LNCaP clone FGC (cell line): ENCODE data around the gene DNAJC9.
A peak's percentile ranks its signal among the peaks of the same experiment; 100 is the strongest.

Source experiments
- DNase-seq: peaks from one replicate; pipeline ENCODE4 v3.0.0-alpha.2; 2011; ENCODE audit warnings: low read depth
- H3K4me3 ChIP-seq: 2 replicates; pipeline ENCODE4 v1.5.1; 2011; ENCODE audit warnings: mild to moderate bottlenecking, low read depth, low read length, control low read depth
- TF ChIP-seq, protein P1 (sequence below): IDR thresholded peaks from 2 replicates; pipeline ENCODE4 v1.5.1; 2012; ENCODE audit warnings: mild to moderate bottlenecking; ENCODE audit not compliant: control insufficient read depth, insufficient read depth; ENCODE audit errors: extremely low read depth

The DNAJC9 gene

DNA sequence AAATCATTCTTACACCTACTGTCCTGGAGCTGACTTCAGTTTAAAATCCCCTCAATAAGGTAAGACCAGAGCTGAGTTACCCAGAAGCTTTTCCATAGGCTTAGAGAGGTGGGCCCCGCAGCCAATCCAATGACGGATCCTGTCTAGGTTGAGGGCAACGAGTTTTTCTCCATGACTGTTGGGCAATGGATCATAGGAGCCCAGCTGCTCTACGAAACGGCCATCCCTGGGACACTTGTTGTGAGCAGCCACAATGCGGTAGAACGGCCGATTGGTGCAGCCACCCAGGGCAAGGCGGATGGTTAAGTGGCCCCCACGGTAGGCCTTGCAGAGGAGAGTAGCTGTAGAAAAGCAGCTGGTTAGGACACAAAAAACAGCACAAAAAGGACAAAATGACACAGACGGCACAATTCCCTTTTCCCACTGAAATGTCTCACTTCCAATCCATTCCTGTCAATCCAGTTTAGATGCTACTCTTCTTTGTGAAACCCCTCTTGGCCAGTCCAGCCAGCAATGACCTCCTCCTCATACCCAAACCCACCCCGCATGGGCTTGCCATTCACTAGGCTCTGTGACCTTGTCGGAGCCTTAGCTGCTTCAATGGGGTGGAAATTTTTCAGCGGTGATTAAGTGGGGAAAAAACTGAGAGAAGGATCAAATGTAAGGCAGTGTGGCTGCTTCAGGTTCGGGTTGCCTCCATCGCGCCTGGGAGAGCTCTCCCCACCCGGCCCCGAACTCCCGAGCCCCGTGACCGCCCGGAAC is 4.8 kb upstream of the DNAJC9 start:
- DNase-seq: peak; percentile 18
- H3K4me3 ChIP-seq: peak overlapping the region; percentile 87
- TF ChIP-seq, protein P1, sequence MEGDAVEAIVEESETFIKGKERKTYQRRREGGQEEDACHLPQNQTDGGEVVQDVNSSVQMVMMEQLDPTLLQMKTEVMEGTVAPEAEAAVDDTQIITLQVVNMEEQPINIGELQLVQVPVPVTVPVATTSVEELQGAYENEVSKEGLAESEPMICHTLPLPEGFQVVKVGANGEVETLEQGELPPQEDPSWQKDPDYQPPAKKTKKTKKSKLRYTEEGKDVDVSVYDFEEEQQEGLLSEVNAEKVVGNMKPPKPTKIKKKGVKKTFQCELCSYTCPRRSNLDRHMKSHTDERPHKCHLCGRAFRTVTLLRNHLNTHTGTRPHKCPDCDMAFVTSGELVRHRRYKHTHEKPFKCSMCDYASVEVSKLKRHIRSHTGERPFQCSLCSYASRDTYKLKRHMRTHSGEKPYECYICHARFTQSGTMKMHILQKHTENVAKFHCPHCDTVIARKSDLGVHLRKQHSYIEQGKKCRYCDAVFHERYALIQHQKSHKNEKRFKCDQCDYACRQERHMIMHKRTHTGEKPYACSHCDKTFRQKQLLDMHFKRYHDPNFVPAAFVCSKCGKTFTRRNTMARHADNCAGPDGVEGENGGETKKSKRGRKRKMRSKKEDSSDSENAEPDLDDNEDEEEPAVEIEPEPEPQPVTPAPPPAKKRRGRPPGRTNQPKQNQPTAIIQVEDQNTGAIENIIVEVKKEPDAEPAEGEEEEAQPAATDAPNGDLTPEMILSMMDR: no peak

DNA sequence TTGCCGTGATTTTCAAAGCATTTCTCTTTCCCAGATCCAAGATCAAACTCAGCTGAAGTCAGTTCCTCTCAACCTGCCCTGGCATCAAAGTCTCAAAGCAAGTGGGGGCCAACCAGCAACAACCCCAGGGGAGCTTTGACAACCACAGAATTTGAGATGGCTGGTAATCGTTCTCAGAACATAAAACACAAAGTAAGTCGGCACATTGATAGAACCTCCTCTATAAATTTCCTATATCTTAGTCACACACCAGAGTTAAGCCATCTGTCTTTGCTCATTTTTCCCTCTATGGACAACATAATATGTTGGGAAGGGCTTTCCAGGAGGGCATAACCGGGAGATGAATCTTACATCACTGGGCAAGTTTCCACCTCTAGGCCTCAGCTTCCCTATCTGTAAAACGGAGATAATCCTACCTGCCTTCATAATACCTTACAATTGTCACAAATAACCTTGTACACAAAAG is 1.2 kb upstream of the DNAJC9 start:
- H3K4me3 ChIP-seq: no peak overlapping the region
- no peak for DNase-seq
- TF ChIP-seq, protein P1: no peak

DNA sequence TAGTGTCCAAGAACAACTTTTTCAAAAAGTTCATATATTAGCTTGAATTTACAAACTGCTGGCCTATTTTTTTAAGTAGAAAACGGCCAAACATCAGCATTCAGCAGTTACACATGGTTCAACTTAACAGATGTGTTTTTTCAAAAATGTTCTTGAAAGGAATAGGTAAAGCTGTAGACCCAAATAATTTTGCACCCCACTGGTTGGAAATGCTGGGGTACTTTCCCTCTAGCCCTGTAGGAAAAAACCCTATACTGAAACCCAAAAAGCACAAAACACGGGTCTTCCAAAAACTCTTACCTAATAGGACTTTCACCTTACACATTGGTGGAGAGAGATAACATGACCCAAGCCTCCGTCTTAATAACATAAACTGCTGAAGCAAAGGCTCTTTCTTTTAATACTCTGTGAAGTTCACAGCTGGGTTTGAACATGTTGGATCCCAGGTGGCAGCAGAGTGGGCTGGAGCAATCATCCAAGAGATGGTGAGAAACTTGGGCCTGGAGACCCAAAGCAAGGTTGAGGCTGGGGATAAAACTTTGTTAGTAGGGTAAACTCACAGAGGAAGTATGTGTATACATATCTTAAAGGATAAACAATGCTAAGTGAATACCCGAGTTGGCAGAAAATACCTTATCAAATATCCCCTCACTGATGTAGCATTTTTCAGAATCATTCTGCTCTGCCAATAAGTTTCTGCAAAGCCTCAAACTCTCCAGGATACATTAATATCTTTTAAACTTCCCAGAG is 629 bp upstream of the DNAJC9 start:
- TF ChIP-seq, protein P1: no peak
- no peak for DNase-seq
- H3K4me3 ChIP-seq: peak overlapping the region; percentile 84

DNA sequence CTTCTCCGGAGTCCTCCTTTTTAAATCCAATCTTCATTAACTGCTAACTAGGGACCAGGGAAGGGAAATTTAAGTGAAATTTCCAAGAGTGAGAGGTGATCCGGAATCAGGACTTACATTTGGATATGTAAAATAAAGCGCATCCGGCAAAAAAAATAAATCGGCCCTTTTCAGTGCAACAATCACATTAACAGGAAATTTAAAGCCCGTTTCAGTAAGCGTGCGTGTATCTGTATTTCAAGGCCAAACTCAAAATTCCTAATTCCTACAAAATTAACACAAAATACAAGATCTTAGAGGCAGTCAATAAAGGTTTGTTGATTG is 771 bp downstream of the DNAJC9 start:
- TF ChIP-seq, protein P1: no peak
- DNase-seq: no peak
- H3K4me3 ChIP-seq: peak overlapping the region; percentile 84

DNA sequence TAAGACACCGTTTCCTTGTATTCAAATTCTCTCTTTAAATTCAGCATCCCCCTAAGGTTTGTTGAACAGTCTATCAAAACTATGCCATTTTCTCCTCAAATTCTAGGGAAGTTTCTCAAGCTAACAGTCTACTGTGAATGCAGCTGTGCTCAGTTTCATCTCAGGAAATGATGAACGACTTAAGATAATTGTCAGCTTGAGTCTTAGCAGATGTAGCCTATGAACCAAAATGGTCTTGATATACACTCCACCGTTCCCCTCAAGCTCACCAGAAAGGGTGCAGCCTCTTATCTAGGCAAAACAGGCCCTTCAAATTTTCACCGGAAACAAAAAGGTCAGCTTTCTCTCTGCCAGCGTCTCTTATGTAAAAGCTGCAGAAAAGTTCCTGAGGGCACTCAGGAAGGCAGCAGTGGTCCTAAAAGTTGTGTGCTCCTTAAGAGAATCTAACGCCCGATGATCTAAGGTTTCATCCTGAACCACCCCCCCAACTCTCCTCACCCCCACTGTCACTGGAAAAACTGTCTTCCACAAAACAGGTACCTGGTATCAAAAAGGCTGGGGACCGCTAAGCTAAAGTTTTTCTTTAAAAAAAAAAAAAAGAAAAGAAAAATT is 2.1 kb downstream of the DNAJC9 start:
- no peak for DNase-seq
- TF ChIP-seq, protein P1: no peak

DNA sequence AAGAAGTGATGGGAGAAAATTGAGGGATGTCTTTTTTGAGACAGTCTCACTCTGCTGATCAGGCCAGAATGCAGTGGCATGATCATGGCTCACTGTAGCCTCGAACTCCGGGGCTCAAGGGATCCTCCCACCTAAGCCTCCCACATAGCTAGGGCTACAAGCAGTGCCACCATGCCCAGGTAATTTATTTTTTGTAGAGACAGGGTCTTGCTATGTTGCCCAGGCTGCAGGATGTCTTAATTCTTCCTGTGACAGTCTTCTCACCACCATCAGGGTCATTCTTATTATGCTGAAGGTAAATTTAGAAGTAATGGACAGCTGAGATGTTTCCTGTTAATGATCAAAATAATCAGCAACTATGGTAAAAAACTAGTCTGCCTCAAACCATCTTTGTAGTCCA is 7.1 kb downstream of the DNAJC9 start:
- no peak overlapping the region for H3K4me3 ChIP-seq
- no peak for DNase-seq
- TF ChIP-seq, protein P1: no peak

More for the DNA sequence above, 2.1 kb downstream of the DNAJC9 start:
- H3K4me3 ChIP-seq: peak overlapping the region; percentile 84
